Liver (tissue), 3 donors: ENCODE measurements around the gene VSTM2L.

ENCODE experiments used
- FOXA1 ChIP-seq: IDR thresholded peaks from 2 replicates; pipeline ENCODE4 v1.6.1; 2016; ENCODE audit warnings: antibody characterized with exemption
- GABPA ChIP-seq, 2 donors: IDR thresholded peaks in 1 of 2; conservative IDR thresholded peaks in 1 of 2; 2 replicates each; pipeline ENCODE4 v1.6.1; 2016; ENCODE audit warnings: antibody characterized with exemption in 2 of 2, mild to moderate bottlenecking in 1 of 2, moderate library complexity in 1 of 2
- HNF4A ChIP-seq, 2 donors: conservative IDR thresholded peaks; 2 replicates each; pipeline ENCODE4 v1.6.1; 2016; ENCODE audit warnings: antibody characterized with exemption in 2 of 2, mild to moderate bottlenecking in 2 of 2
- HNF4G ChIP-seq: IDR thresholded peaks from 2 replicates; pipeline ENCODE4 v1.6.1; 2016; ENCODE audit warnings: antibody characterized with exemption
- JUND ChIP-seq, 2 donors: IDR thresholded peaks; 2 replicates each; pipeline ENCODE4 v1.6.1; 2016; ENCODE audit warnings: antibody characterized with exemption in 2 of 2
- MAX ChIP-seq: IDR thresholded peaks from 2 replicates; pipeline ENCODE4 v1.6.1; 2016; ENCODE audit warnings: antibody characterized with exemption
- NR2F2 ChIP-seq: IDR thresholded peaks from 2 replicates; pipeline ENCODE4 v1.6.1; 2016; ENCODE audit warnings: antibody characterized with exemption
- RAD21 ChIP-seq, 2 donors: IDR thresholded peaks; 2 replicates each; pipeline ENCODE4 v1.6.1; 2016; ENCODE audit warnings: antibody characterized with exemption in 2 of 2, mild to moderate bottlenecking in 2 of 2
- REST ChIP-seq: IDR thresholded peaks from 2 replicates; pipeline ENCODE4 v1.6.1; 2016; ENCODE audit warnings: antibody characterized with exemption, mild to moderate bottlenecking
- RXRA ChIP-seq, 2 donors: IDR thresholded peaks; 2 replicates each; pipeline ENCODE4 v1.6.1; 2017 to 2018; ENCODE audit warnings: antibody characterized with exemption in 2 of 2, mild to moderate bottlenecking in 1 of 2
- SP1 ChIP-seq: IDR thresholded peaks from 2 replicates; pipeline ENCODE4 v1.6.1; 2018; ENCODE audit warnings: antibody characterized with exemption, mild to moderate bottlenecking
- TAF1 ChIP-seq: conservative IDR thresholded peaks from 2 replicates; pipeline ENCODE4 v1.6.1; 2016; ENCODE audit warnings: antibody characterized with exemption, mild to moderate bottlenecking
- YY1 ChIP-seq: IDR thresholded peaks from 2 replicates; pipeline ENCODE4 v1.6.1; 2016; ENCODE audit warnings: antibody characterized with exemption, mild to moderate bottlenecking
- TF ChIP-seq, protein P1 (sequence below): fragments of 150-350 bp; IDR thresholded peaks from 2 replicates; pipeline ENCODE4 v1.5.1; 2017; ENCODE audit warnings: improper control_type of control experiment, low read depth, low read length; ENCODE audit not compliant: missing input control
- donor health status: healthy.
- donor health status: healthy.

DNA sequence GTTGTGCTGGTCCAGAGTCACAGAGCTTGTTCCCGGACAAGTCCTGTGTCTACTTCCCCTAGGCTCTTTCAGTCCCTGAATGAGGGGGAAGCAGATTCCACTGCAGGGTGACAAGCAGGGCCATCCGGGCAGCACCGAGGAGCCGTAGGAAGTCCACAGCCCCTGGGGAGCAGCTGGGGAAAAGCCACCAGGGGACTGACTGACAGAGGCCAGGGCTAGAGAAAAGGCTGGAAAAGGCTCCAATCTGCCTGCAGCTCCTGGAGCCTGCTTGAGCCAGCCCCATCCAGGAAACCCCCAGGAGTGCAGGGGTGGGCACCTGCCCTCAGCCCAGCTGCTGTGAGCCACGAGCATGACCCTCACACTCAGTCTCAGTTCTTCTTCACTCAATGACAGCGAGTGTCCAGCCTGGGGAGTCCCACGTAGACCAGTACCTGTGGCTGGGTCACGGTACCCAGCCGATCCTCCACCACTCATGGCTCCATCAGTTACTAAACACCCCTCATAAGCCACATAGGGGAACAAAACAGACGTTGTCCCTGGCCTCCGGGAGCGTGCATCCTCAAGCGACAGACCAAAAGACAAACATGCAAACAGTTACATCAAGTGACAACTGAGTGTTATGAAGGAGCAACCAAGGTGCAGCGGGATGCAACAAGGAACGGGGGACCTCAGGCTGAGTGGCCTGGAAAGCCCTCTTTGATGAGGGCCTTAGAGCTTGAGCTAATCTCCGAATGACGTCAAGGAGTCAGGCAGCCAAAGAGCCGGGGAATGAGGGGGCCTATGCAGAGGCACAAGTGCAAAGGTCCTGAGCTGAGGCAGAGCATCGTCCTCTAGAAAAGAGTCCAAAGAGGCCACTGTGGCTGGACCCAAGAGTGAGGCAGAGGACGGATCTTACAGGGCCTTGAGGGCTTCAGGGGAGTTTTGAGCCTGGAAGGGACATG lies 24.8 kb upstream of the VSTM2L start:
- TF ChIP-seq, protein P1, sequence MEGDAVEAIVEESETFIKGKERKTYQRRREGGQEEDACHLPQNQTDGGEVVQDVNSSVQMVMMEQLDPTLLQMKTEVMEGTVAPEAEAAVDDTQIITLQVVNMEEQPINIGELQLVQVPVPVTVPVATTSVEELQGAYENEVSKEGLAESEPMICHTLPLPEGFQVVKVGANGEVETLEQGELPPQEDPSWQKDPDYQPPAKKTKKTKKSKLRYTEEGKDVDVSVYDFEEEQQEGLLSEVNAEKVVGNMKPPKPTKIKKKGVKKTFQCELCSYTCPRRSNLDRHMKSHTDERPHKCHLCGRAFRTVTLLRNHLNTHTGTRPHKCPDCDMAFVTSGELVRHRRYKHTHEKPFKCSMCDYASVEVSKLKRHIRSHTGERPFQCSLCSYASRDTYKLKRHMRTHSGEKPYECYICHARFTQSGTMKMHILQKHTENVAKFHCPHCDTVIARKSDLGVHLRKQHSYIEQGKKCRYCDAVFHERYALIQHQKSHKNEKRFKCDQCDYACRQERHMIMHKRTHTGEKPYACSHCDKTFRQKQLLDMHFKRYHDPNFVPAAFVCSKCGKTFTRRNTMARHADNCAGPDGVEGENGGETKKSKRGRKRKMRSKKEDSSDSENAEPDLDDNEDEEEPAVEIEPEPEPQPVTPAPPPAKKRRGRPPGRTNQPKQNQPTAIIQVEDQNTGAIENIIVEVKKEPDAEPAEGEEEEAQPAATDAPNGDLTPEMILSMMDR, result no peak
- TF ChIP-seq YY1 (no peak), HNF4G (no peak), HNF4A (conservative IDR thresholded peaks at IDR 0.05) (no peak), FOXA1 (no peak), SP1 (no peak), REST (no peak), MAX (no peak), RAD21 (IDR thresholded peaks at IDR 0.05) (no peak), JUND (IDR thresholded peaks at IDR 0.05) (no peak), NR2F2 (no peak), RXRA (IDR thresholded peaks at IDR 0.05) (no peak), GABPA (IDR thresholded peaks at IDR 0.05 in 1 of 2, conservative IDR thresholded peaks at IDR 0.05 in 1 of 2) (no peak), TAF1 (no peak)
